SK-N-MC (cell line): ENCODE data around the gene TMEM121B.

Experiments
- DNase-seq: peaks from one replicate; pipeline ENCODE4 v3.0.0-alpha.2; 2011; ENCODE audit warnings: low read depth, low spot score
- H3K27ac ChIP-seq: fragments of 200-600 bp; sonication (generic); 2 replicates; pipeline ENCODE4 v1.5.1; 2016; ENCODE audit warnings: mixed run types
- H3K36me3 ChIP-seq: fragments of 200-600 bp; sonication (generic); 2 replicates; pipeline ENCODE4 v1.6.1; 2017; ENCODE audit warnings: antibody characterized with exemption, low read length, mixed read lengths; ENCODE audit not compliant: insufficient read depth
- H3K4me3 ChIP-seq: fragments of 200-600 bp; sonication (generic); 2 replicates; pipeline ENCODE4 v1.5.1; 2016
- H3K9ac ChIP-seq: fragments of 200-600 bp; sonication (generic); 2 replicates; pipeline ENCODE4 v1.8.0; 2017; ENCODE audit warnings: mixed run types, mixed read lengths; ENCODE audit not compliant: insufficient read length
- H3K9me3 ChIP-seq: fragments of 200-600 bp; sonication (generic); 2 replicates; pipeline ENCODE4 v1.6.1; 2017; ENCODE audit warnings: low read depth, mild to moderate bottlenecking, antibody characterized with exemption, low read length, moderate library complexity, mixed read lengths
- EZH2 ChIP-seq: fragments of 200-600 bp; sonication (generic); IDR thresholded peaks from one replicate; pipeline ENCODE4 v1.6.1; 2017; ENCODE audit warnings: antibody characterized with exemption
- FOXP2 ChIP-seq: optimal IDR thresholded peaks from 2 replicates; pipeline ENCODE3; 2011; ENCODE audit warnings: mild to moderate bottlenecking, moderate library complexity; ENCODE audit not compliant: insufficient read depth; ENCODE audit errors: extremely low read length, control extremely low read depth
- POLR2AphosphoS5 ChIP-seq: IDR thresholded peaks from 2 replicates; pipeline ENCODE4 v1.6.1; 2012; ENCODE audit warnings: mild to moderate bottlenecking, low read depth, low read length, borderline replicate concordance

TMEM121B gene

GRCh38 chr22:17110791-17111550 is 10.2 kb downstream of the TMEM121B start:
- H3K9me3 ChIP-seq = no peaks in the 10 kb centered on the region
- no peak overlapping the region for H3K4me3 ChIP-seq
- H3K36me3 ChIP-seq = no peaks in the 10 kb centered on the region; the same call in 1 of the 2 replicates
- H3K9ac ChIP-seq = no peak overlapping the region
- TF ChIP-seq EZH2 = no peak
- no peak for TF ChIP-seq POLR2AphosphoS5
- no peak for TF ChIP-seq FOXP2
- DNase-seq = no peak
- H3K27ac ChIP-seq = no peak overlapping the region

GRCh38 chr22:17109976-17110375 is 11.2 kb downstream of the TMEM121B start:
- no peaks in the 10 kb centered on the region; the same call in 1 of the 2 replicates for H3K36me3 ChIP-seq
- no peak for DNase-seq
- H3K4me3 ChIP-seq = no peak overlapping the region
- TF ChIP-seq EZH2 = no peak
- no peak for TF ChIP-seq FOXP2
- no peak for TF ChIP-seq POLR2AphosphoS5
- no peak overlapping the region for H3K9ac ChIP-seq
- no peak overlapping the region for H3K27ac ChIP-seq
- H3K9me3 ChIP-seq = no peaks in the 10 kb centered on the region

- H3K9ac ChIP-seq = no peak overlapping the region
- no peaks in the 10 kb centered on the region for H3K9me3 ChIP-seq
- no peak overlapping the region for H3K27ac ChIP-seq
- TF ChIP-seq POLR2AphosphoS5 (no peak), FOXP2 (no peak), EZH2 (no peak)
- H3K36me3 ChIP-seq = no peaks in the 10 kb centered on the region; the same call in 1 of the 2 replicates
- no peak for DNase-seq
- no peak overlapping the region for H3K4me3 ChIP-seq
Observed at GRCh38 chr22:17109113-17109865, 11.9 kb downstream of the TMEM121B start.

- Histone ChIP-seq H3K9me3 (no peaks in the 10 kb centered on the region), H3K36me3 (no peaks in the 10 kb centered on the region; the same call in 1 of the 2 replicates), H3K4me3 (no peak overlapping the region), H3K27ac (no peak overlapping the region), H3K9ac (no peak overlapping the region)
- DNase-seq = no peak
- TF ChIP-seq FOXP2 (no peak), POLR2AphosphoS5 (no peak), EZH2 (no peak)
Observed at GRCh38 chr22:17108256-17109112, 12.7 kb downstream of the TMEM121B start.

- no peak overlapping the region for H3K9ac ChIP-seq
- no peaks in the 10 kb centered on the region; the same call in 1 of the 2 replicates for H3K36me3 ChIP-seq
- TF ChIP-seq POLR2AphosphoS5 (no peak), FOXP2 (no peak), EZH2 (no peak)
- H3K4me3 ChIP-seq = no peak overlapping the region
- H3K9me3 ChIP-seq = no peaks in the 10 kb centered on the region
- DNase-seq = no peak
- H3K27ac ChIP-seq = no peak overlapping the region
Observed at GRCh38 chr22:17107547-17107810, 13.7 kb downstream of the TMEM121B start.

- no peak overlapping the region for H3K9ac ChIP-seq
- TF ChIP-seq POLR2AphosphoS5 (no peak), EZH2 (no peak), FOXP2 (no peak)
- no peak overlapping the region for H3K4me3 ChIP-seq
- H3K27ac ChIP-seq = no peak overlapping the region
- DNase-seq = no peak
- H3K36me3 ChIP-seq = no peaks in the 10 kb centered on the region; the same call in 1 of the 2 replicates
- H3K9me3 ChIP-seq = no peaks in the 10 kb centered on the region
Observed at GRCh38 chr22:17106785-17107546, 14.2 kb downstream of the TMEM121B start.

GRCh38 chr22:17106161-17106784 is 14.9 kb downstream of the TMEM121B start:
- H3K27ac ChIP-seq = no peak overlapping the region
- no peaks in the 10 kb centered on the region for H3K9me3 ChIP-seq
- DNase-seq = no peak
- H3K4me3 ChIP-seq = no peak overlapping the region
- no peak overlapping the region for H3K9ac ChIP-seq
- TF ChIP-seq EZH2 (no peak), FOXP2 (no peak), POLR2AphosphoS5 (no peak)
- no peaks in the 10 kb centered on the region; the same call in 1 of the 2 replicates for H3K36me3 ChIP-seq
